SH-SY5Y (cell line): Measurements from ENCODE around the gene ALAS1.

Experiments
- GATA2 ChIP-seq: IDR thresholded peaks from 2 replicates; pipeline ENCODE4 v1.6.1; 2011; ENCODE audit warnings: mild to moderate bottlenecking, low read depth, low read length
- GATA3 ChIP-seq: IDR thresholded peaks from 2 replicates; pipeline ENCODE4 v1.6.1; 2011; ENCODE audit warnings: low read depth, mild to moderate bottlenecking, low read length, moderate library complexity

The ALAS1 gene

GRCh38 chr3:52220380-52221026 lies 22.5 kb downstream of the ALAS1 start:
- TF ChIP-seq GATA3, result no peak
- TF ChIP-seq GATA2, result no peak

- no peak for TF ChIP-seq GATA3
- no peak for TF ChIP-seq GATA2
Measured at GRCh38 chr3:52221141-52221562, 23.2 kb downstream of the ALAS1 start.

GRCh38 chr3:52221563-52222318 lies 23.8 kb downstream of the ALAS1 start:
- TF ChIP-seq GATA2 (no peak), GATA3 (no peak)

GRCh38 chr3:52222319-52223221 lies 24.6 kb downstream of the ALAS1 start:
- TF ChIP-seq GATA3, result no peak
- no peak for TF ChIP-seq GATA2

GRCh38 chr3:52223449-52224408 lies 25.8 kb downstream of the ALAS1 start:
- TF ChIP-seq GATA2 (no peak), GATA3 (no peak)

GRCh38 chr3:52225452-52226228 lies 27.7 kb downstream of the ALAS1 start, which contains the start of gene TLR9:
Gene TLR9 (minus strand): TSS chr3:52225645. CDS start chr3:52225529, 116 bp downstream.
- TF ChIP-seq GATA2 (no peak), GATA3 (no peak)

- TF ChIP-seq GATA3, result no peak
- TF ChIP-seq GATA2, result no peak
Measured at GRCh38 chr3:52226229-52226817, 28.4 kb downstream of the ALAS1 start.

- TF ChIP-seq GATA2 (no peak), GATA3 (no peak)
Measured at GRCh38 chr3:52227117-52227516, 29.2 kb downstream of the ALAS1 start.

- TF ChIP-seq GATA3, result no peak
- TF ChIP-seq GATA2, result no peak
Measured at GRCh38 chr3:52227766-52228165, 29.8 kb downstream of the ALAS1 start.

- TF ChIP-seq GATA3, result no peak
- no peak for TF ChIP-seq GATA2
Measured at GRCh38 chr3:52228266-52228665, 30.3 kb downstream of the ALAS1 start.

GRCh38 chr3:52228751-52229291 lies 30.9 kb downstream of the ALAS1 start:
- TF ChIP-seq GATA2, result no peak

- no peak for TF ChIP-seq GATA3
- no peak for TF ChIP-seq GATA2
Measured at GRCh38 chr3:52229656-52230055, 31.7 kb downstream of the ALAS1 start.

- no peak for TF ChIP-seq GATA3
Measured at GRCh38 chr3:52230461-52230860, 32.5 kb downstream of the ALAS1 start.
